A549 (cell line): Measurements from ENCODE around the gene SNCAIP. TPM values are rescaled to one million over a fixed set of nuclear protein-coding genes. Genes with fewer than 3 reads are reported as not detected.

Experiments used
- ATAC-seq, 2 experiments: fragments of 200-7000 bp in 1 of 2; fragments of >200 bp in 1 of 2; cut with Nextera tagmentation in 1 of 2; cut with Tn5 transposase in 1 of 2; 3 replicates each; pipeline versions ENCODE4 v1.8.0 to v1.9.1; 2018 to 2020; ENCODE audit warnings: mild to moderate bottlenecking in 1 of 2, moderate library complexity in 1 of 2
- CTCF ChIA-PET: fragments of 300-600 bp; sonication (Branson Sonifier 250); formaldehyde crosslinking; extraction: SDS; loops from one replicate; lab custom pipeline; 2021; ENCODE audit warnings: antibody characterized with exemption, inconsistent platforms; lab: Yijun Ruan, JAX
- POLR2A ChIA-PET: fragments of 350-600 bp; formaldehyde crosslinking; extraction: SDS; loops from one replicate; lab custom pipeline; 2021; ENCODE audit warnings: antibody characterized with exemption, inconsistent platforms; lab: Yijun Ruan, JAX
- DNase-seq, 2 experiments: peaks; one replicate each; pipeline versions ENCODE4 v3.0.0 to v3.0.0-alpha.2; 2011 to 2016; ENCODE audit warnings: low read depth in 1 of 2, low spot score in 1 of 2
- FAIRE-seq: peaks from 2 replicates; lab custom pipeline; 2011; peaks lifted over from hg19 to GRCh38; lab: Jason Lieb, UNC
- H3K27ac ChIP-seq, 2 experiments: fragments of >200 bp; sonication (Bioruptor Twin); formaldehyde crosslinking; 3 replicates each; pipeline ENCODE4 v1.5.1; 2016 to 2017
- H3K4me1 ChIP-seq: fragments of >200 bp; sonication (Bioruptor Twin); formaldehyde crosslinking; 3 replicates; pipeline ENCODE4 v1.6.1; 2016
- H3K4me2 ChIP-seq: fragments of >200 bp; sonication (Bioruptor Twin); formaldehyde crosslinking; 3 replicates; pipeline ENCODE4 v1.6.1; 2016
- H3K4me3 ChIP-seq: fragments of >200 bp; sonication (Bioruptor Twin); formaldehyde crosslinking; 3 replicates; pipeline ENCODE4 v1.5.1; 2016
- H3K9me3 ChIP-seq: fragments of >200 bp; sonication (Bioruptor Twin); formaldehyde crosslinking; 3 replicates; pipeline ENCODE4 v1.6.1; 2016
- ATOH8 ChIP-seq: fragments of 250-450 bp; sonication (Bioruptor Pico); IDR thresholded peaks from 2 replicates; pipeline ENCODE4 v1.5.0; 2020; ENCODE audit warnings: low read depth, mild to moderate bottlenecking, moderate library complexity
- BHLHE40 ChIP-seq: IDR thresholded peaks from 2 replicates; pipeline ENCODE4 v1.6.1; 2012; ENCODE audit warnings: low read depth, low read length, inconsistent platforms
- CBX8 ChIP-seq: fragments of 200-600 bp; sonication (generic); IDR thresholded peaks from 2 replicates; pipeline ENCODE4 v1.6.1; 2016
- EHMT2 ChIP-seq: fragments of 200-600 bp; sonication (generic); IDR thresholded peaks from 2 replicates; pipeline ENCODE4 v1.6.1; 2016; ENCODE audit warnings: antibody characterized with exemption, low read depth, mild to moderate bottlenecking, moderate library complexity
- EP300 ChIP-seq, 2 experiments: fragments of >200 bp; sonication (Bioruptor Twin); formaldehyde crosslinking; IDR thresholded peaks; 2 replicates in 1 of 2; 3 replicates in 1 of 2; pipeline ENCODE4 v1.6.1; 2016 to 2017
- ESRRA ChIP-seq: fragments of 150-350 bp; IDR thresholded peaks from 2 replicates; pipeline ENCODE4 v1.6.1; 2014; ENCODE audit warnings: mild to moderate bottlenecking, low read length, borderline replicate concordance
- FOSB ChIP-seq: fragments of 250-450 bp; sonication (Bioruptor Pico); IDR thresholded peaks from 2 replicates; pipeline ENCODE4 v1.5.0; 2020; ENCODE audit warnings: mild to moderate bottlenecking, moderate library complexity
- FOSL2 ChIP-seq, 2 experiments: fragments of 450-650 bp in 1 of 2; fragments of >200 bp in 1 of 2; sonication (Bioruptor Twin) in 1 of 2; formaldehyde crosslinking; IDR thresholded peaks; 2 replicates each; pipeline versions ENCODE4 v1.5.0 to v1.6.1; 2016 to 2020; ENCODE audit warnings: mild to moderate bottlenecking in 1 of 2, moderate library complexity in 1 of 2
- GATA3 ChIP-seq: IDR thresholded peaks from 2 replicates; pipeline ENCODE4 v1.6.1; 2012; ENCODE audit warnings: borderline replicate concordance
- HEYL ChIP-seq: fragments of 250-450 bp; sonication (Bioruptor Pico); IDR thresholded peaks from 2 replicates; pipeline ENCODE4 v1.8.0; 2021; ENCODE audit warnings: mild to moderate bottlenecking, moderate library complexity
- HOXB5 ChIP-seq: fragments of 250-450 bp; sonication (Bioruptor Pico); IDR thresholded peaks from 2 replicates; pipeline ENCODE4 v1.5.0; 2020; ENCODE audit warnings: mild to moderate bottlenecking, moderate library complexity
- JUN ChIP-seq, 2 experiments: fragments of >200 bp; sonication (Bioruptor Twin); formaldehyde crosslinking; IDR thresholded peaks; 2 replicates in 1 of 2; 3 replicates in 1 of 2; pipeline ENCODE4 v1.6.1; 2016 to 2017
- JUNB ChIP-seq: fragments of >200 bp; sonication (Bioruptor Twin); formaldehyde crosslinking; IDR thresholded peaks from 2 replicates; pipeline ENCODE4 v1.6.1; 2016
- KDM1A ChIP-seq: fragments of 200-600 bp; sonication (generic); IDR thresholded peaks from 2 replicates; pipeline ENCODE4 v1.6.1; 2016; ENCODE audit warnings: low read depth, mild to moderate bottlenecking
- KDM5A ChIP-seq: fragments of 200-600 bp; sonication (generic); IDR thresholded peaks from 2 replicates; pipeline ENCODE4 v1.6.1; 2016; ENCODE audit warnings: antibody characterized with exemption, mild to moderate bottlenecking
- MAFK ChIP-seq: fragments of 450-650 bp; IDR thresholded peaks from 2 replicates; pipeline ENCODE4 v1.6.1; 2014; ENCODE audit not compliant: partially characterized antibody
- MAZ ChIP-seq: fragments of 150-350 bp; IDR thresholded peaks from 2 replicates; pipeline ENCODE4 v1.6.1; 2014; ENCODE audit warnings: antibody characterized with exemption, low read depth, low read length, borderline replicate concordance
- MYC ChIP-seq: IDR thresholded peaks from 2 replicates; pipeline ENCODE4 v1.6.1; 2012; ENCODE audit warnings: mild to moderate bottlenecking, inconsistent platforms, low read length, improper control_type of control experiment, borderline replicate concordance
- NPAS2 ChIP-seq: fragments of 250-450 bp; sonication (Bioruptor Pico); IDR thresholded peaks from 2 replicates; pipeline ENCODE4 v1.8.0; 2022; ENCODE audit warnings: mild to moderate bottlenecking, moderate library complexity, borderline replicate concordance
- NR3C1 ChIP-seq: fragments of >200 bp; sonication (Bioruptor Twin); formaldehyde crosslinking; IDR thresholded peaks from 3 replicates; pipeline ENCODE4 v1.6.1; 2017
- POLR2A ChIP-seq: IDR thresholded peaks from 2 replicates; pipeline ENCODE4 v1.6.1; 2012; ENCODE audit warnings: mild to moderate bottlenecking, low read length
- RAD21 ChIP-seq, 2 experiments: fragments of >200 bp in 1 of 2; sonication (Bioruptor Twin) in 1 of 2; formaldehyde crosslinking in 1 of 2; IDR thresholded peaks in 1 of 2; conservative IDR thresholded peaks in 1 of 2; 2 replicates in 1 of 2; 3 replicates in 1 of 2; pipeline ENCODE4 v1.6.1; 2012 to 2018; ENCODE audit warnings: inconsistent platforms in 1 of 2
- RARB ChIP-seq: fragments of 250-450 bp; sonication (Bioruptor Pico); IDR thresholded peaks from 2 replicates; pipeline ENCODE4 v1.8.0; 2021; ENCODE audit warnings: mild to moderate bottlenecking, moderate library complexity
- RNF2 ChIP-seq: fragments of 200-600 bp; sonication (generic); IDR thresholded peaks from 2 replicates; pipeline ENCODE4 v1.6.1; 2016; ENCODE audit warnings: low read depth, mild to moderate bottlenecking, antibody characterized with exemption, moderate library complexity, borderline replicate concordance
- SMC3 ChIP-seq: fragments of >200 bp; sonication (Bioruptor Twin); formaldehyde crosslinking; IDR thresholded peaks from 3 replicates; pipeline ENCODE4 v1.6.1; 2018; ENCODE audit warnings: inconsistent platforms
- SREBF2 ChIP-seq: fragments of 450-650 bp; IDR thresholded peaks from 2 replicates; pipeline ENCODE4 v1.6.1; 2014; ENCODE audit warnings: mild to moderate bottlenecking, moderate library complexity
- TFCP2L1 ChIP-seq: fragments of 250-450 bp; sonication (Bioruptor Pico); IDR thresholded peaks from 2 replicates; pipeline ENCODE4 v1.5.0; 2021; ENCODE audit warnings: mild to moderate bottlenecking
- TP53 ChIP-seq: fragments of 250-450 bp; sonication (Bioruptor Pico); IDR thresholded peaks from 2 replicates; pipeline ENCODE4 v1.5.0; 2021; ENCODE audit warnings: mild to moderate bottlenecking, moderate library complexity
- ZSCAN20 ChIP-seq: fragments of 250-450 bp; sonication (Bioruptor Pico); IDR thresholded peaks from 2 replicates; pipeline ENCODE4 v1.8.0; 2022; ENCODE audit warnings: mild to moderate bottlenecking, moderate library complexity
- WGBS: methylation state at CpG from one replicate; pipeline ENCODE4 v1.1.6; 2017; ENCODE audit errors: missing lambda C conversion rate; 5-methylcytosine and 5-hydroxymethylcytosine counted together
- polyA plus RNA-seq, 4 experiments: library from polyadenylated mRNA; depleted of rRNA in 3 of 4; stranded (reverse); fragments of >200 nt; fragmentation: RNase III in 1 of 4; extraction: RNeasy Plus Mini Kit Qiagen cat#74134 plus additional on column Dnase treatment in 1 of 4; gene quantifications; 2 replicates in 3 of 4; 3 replicates in 1 of 4; pipeline ENCODE4 v1.2.3, GENCODE V29; 2011 to 2017
- TF ChIP-seq, protein P1 (sequence below): fragments of >200 bp; sonication (Bioruptor Twin); formaldehyde crosslinking; IDR thresholded peaks from 3 replicates; pipeline ENCODE4 v1.6.1; 2016
- TF ChIP-seq, protein P2 (sequence below): fragments of 200-600 bp; sonication (generic); IDR thresholded peaks from 2 replicates; pipeline ENCODE4 v1.6.1; 2016; ENCODE audit warnings: antibody characterized with exemption, mild to moderate bottlenecking, moderate library complexity

SNCAIP gene
- polyA plus RNA-seq, 2 of the 4 experiments (the other 2 are of a cell fraction), result 0.03 to 0.04 TPM

DNA sequence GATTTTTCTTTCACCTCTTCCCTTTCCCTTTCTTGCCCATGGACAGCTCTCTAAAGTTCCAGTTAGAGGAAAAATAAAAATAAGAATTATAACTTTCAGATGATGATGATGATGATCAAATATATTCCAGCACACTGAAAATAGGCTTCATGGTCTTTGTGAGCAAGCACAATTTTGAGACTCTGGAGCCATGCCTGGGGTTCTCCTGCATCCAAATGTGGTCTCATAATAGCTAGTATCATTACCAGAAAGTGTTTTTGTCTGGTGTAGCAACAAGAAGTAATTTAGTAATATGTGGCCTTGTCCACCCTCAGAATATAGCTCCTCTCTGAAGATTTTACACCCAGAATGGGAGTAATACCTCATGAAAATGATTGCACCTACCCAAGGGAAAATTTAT is 150.4 kb downstream of the SNCAIP start (continued):
- TF ChIP-seq NPAS2 (CRISPR knock-in tag) (no peak), EHMT2 (no peak), RARB (no peak), MYC (no peak), BHLHE40 (no peak), TP53 (no peak)

GRCh38 chr5:122463221-122463620 is 151.2 kb downstream of the SNCAIP start:
- no peaks in the 10 kb centered on the region for H3K4me1 ChIP-seq
- H3K4me2 ChIP-seq, result no peak overlapping the region
- TF ChIP-seq SREBF2 (no peak), HEYL (CRISPR knock-in tag) (no peak), MAFK (no peak), ATOH8 (CRISPR knock-in tag) (no peak), FOSL2 (IDR thresholded peaks at IDR 0.05) (no peak), FOSL2 (CRISPR knock-in tag; IDR thresholded peaks at IDR 0.05) (no peak), EP300 (IDR thresholded peaks at IDR 0.05) (no peak), RAD21 (conservative IDR thresholded peaks at IDR 0.05 in 1 of 2, IDR thresholded peaks at IDR 0.05 in 1 of 2) (no peak), NPAS2 (CRISPR knock-in tag) (no peak), KDM5A (no peak), KDM1A (no peak), ZSCAN20 (no peak), CBX8 (no peak), JUNB (no peak), POLR2A (no peak), GATA3 (no peak)
- ATAC-seq (no peak), FAIRE-seq (no peak), DNase-seq (no peak)
- no peaks in the 10 kb centered on the region for H3K9me3 ChIP-seq
- no peak overlapping the region for H3K4me3 ChIP-seq
- H3K27ac ChIP-seq, result no peak overlapping the region
- POLR2A ChIA-PET, result no interaction called here
- CTCF ChIA-PET, result no interaction called here
- 46% methylated on average over 1 of the region's 1 CpG for WGBS

GRCh38 chr5:122464191-122464590 is 152.2 kb downstream of the SNCAIP start:
- CTCF ChIA-PET, result no interaction called here

DNA sequence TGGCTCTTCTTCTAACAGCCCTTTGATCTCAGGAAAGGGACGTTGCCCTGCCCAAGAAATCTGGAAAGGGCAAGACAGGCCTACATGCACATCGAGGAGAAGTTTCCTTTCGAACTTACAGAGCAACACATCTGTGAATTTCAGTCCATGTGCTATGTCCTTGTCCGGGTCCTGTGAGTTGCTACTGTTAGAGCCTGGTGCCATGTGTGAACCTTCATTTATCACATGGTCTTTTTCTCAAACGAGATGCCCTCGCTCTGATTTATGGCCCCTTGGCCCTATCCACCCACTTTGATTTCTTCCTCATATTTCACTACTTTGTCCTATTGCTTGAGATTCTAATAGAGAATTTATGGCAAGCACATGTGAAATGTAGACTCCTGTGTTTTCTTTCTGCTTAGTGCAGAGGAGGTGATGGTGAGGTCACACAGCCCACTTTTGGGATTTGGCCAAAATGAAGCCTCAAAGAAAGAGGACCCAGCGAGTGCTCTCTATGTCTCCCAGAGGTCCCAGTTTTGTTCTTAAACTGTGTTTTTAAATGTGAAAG is 153.1 kb downstream of the SNCAIP start:
- Histone ChIP-seq H3K27ac (no peak overlapping the region), H3K9me3 (no peaks in the 10 kb centered on the region), H3K4me1 (no peaks in the 10 kb centered on the region), H3K4me2 (no peak overlapping the region), H3K4me3 (no peak overlapping the region)
- ChIA-PET POLR2A (no interaction called here), CTCF (no interaction called here)
- no peak for FAIRE-seq
- no peak for ATAC-seq
- DNase-seq, result no peak
- 47% methylated on average over 7 of the region's 7 CpGs for WGBS
- no peak for TF ChIP-seq GATA3
- no peak for TF ChIP-seq HOXB5
- no peak for TF ChIP-seq SMC3
- TF ChIP-seq ESRRA, result no peak
- no peak for TF ChIP-seq TFCP2L1 (CRISPR knock-in tag)
- TF ChIP-seq, protein P1, sequence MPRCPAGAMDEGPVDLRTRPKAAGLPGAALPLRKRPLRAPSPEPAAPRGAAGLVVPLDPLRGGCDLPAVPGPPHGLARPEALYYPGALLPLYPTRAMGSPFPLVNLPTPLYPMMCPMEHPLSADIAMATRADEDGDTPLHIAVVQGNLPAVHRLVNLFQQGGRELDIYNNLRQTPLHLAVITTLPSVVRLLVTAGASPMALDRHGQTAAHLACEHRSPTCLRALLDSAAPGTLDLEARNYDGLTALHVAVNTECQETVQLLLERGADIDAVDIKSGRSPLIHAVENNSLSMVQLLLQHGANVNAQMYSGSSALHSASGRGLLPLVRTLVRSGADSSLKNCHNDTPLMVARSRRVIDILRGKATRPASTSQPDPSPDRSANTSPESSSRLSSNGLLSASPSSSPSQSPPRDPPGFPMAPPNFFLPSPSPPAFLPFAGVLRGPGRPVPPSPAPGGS, result no peak
- TF ChIP-seq FOSL2 (IDR thresholded peaks at IDR 0.05), result no peak
- TF ChIP-seq FOSL2 (CRISPR knock-in tag; IDR thresholded peaks at IDR 0.05), result no peak
- no peak for TF ChIP-seq KDM1A
- no peak for TF ChIP-seq JUN (IDR thresholded peaks at IDR 0.05)
- no peak for TF ChIP-seq MAZ
- no peak for TF ChIP-seq RNF2
- no peak for TF ChIP-seq NPAS2 (CRISPR knock-in tag)
- TF ChIP-seq, protein P2, sequence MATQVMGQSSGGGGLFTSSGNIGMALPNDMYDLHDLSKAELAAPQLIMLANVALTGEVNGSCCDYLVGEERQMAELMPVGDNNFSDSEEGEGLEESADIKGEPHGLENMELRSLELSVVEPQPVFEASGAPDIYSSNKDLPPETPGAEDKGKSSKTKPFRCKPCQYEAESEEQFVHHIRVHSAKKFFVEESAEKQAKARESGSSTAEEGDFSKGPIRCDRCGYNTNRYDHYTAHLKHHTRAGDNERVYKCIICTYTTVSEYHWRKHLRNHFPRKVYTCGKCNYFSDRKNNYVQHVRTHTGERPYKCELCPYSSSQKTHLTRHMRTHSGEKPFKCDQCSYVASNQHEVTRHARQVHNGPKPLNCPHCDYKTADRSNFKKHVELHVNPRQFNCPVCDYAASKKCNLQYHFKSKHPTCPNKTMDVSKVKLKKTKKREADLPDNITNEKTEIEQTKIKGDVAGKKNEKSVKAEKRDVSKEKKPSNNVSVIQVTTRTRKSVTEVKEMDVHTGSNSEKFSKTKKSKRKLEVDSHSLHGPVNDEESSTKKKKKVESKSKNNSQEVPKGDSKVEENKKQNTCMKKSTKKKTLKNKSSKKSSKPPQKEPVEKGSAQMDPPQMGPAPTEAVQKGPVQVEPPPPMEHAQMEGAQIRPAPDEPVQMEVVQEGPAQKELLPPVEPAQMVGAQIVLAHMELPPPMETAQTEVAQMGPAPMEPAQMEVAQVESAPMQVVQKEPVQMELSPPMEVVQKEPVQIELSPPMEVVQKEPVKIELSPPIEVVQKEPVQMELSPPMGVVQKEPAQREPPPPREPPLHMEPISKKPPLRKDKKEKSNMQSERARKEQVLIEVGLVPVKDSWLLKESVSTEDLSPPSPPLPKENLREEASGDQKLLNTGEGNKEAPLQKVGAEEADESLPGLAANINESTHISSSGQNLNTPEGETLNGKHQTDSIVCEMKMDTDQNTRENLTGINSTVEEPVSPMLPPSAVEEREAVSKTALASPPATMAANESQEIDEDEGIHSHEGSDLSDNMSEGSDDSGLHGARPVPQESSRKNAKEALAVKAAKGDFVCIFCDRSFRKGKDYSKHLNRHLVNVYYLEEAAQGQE, result no peak

More at GRCh38 chr5:122464191-122464590, 152.2 kb downstream of the SNCAIP start:
- Histone ChIP-seq H3K4me1 (no peaks in the 10 kb centered on the region), H3K4me3 (no peak overlapping the region), H3K4me2 (no peak overlapping the region), H3K27ac (no peak overlapping the region), H3K9me3 (no peaks in the 10 kb centered on the region)
- FAIRE-seq, result no peak
- no peak for TF ChIP-seq NR3C1
- TF ChIP-seq FOSB (CRISPR knock-in tag), result no peak
- TF ChIP-seq MAZ, result no peak
- WGBS, result 57% methylated on average over 2 of the region's 2 CpGs
- no peak for ATAC-seq
- no peak for DNase-seq
- POLR2A ChIA-PET, result no interaction called here
